K562 (cell line): ENCODE measurements around the gene TDRD12. TPM values are rescaled to one million over a fixed set of nuclear protein-coding genes. Genes with fewer than 3 reads are reported as not detected.

Experiments used
- BRF1 ChIP-seq: IDR thresholded peaks from 3 replicates; pipeline ENCODE4 v1.6.1; 2011; ENCODE audit warnings: borderline replicate concordance, mild to moderate bottlenecking; ENCODE audit not compliant: insufficient read length; ENCODE audit errors: extremely low read depth
- CUX1 ChIP-seq: fragments of 200-800 bp; sonication (Bioruptor generic); IDR thresholded peaks from 2 replicates; pipeline ENCODE4 v1.6.1; 2016; ENCODE audit warnings: missing genetic modification characterization, missing compliant biosample characterization
- FOXM1 ChIP-seq, 2 experiments: fragments of 450-650 bp in 1 of 2; sonication (generic) in 1 of 2; formaldehyde crosslinking in 1 of 2; IDR thresholded peaks; 2 replicates each; pipeline versions ENCODE4 v1.6.1 to v1.9.0; 2017 to 2022; ENCODE audit warnings: low read depth in 2 of 2, mild to moderate bottlenecking in 2 of 2, missing genetic modification reagents in 1 of 2, moderate library complexity in 1 of 2
- HMG20B ChIP-seq: fragments of 250-450 bp; sonication (Bioruptor Pico); IDR thresholded peaks from 2 replicates; pipeline ENCODE4 v1.5.0; 2021; ENCODE audit warnings: mild to moderate bottlenecking
- HNRNPLL ChIP-seq: fragments of 200-400 bp; formaldehyde crosslinking; IDR thresholded peaks from 2 replicates; pipeline ENCODE4 v1.6.1; 2017; ENCODE audit warnings: low read length, low read depth, mild to moderate bottlenecking; ENCODE audit not compliant: poor library complexity, severe bottlenecking
- JUND ChIP-seq, 2 experiments: IDR thresholded peaks; 2 replicates in 1 of 2; 3 replicates in 1 of 2; pipeline ENCODE4 v1.6.1; 2011; ENCODE audit warnings: borderline replicate concordance in 2 of 2, low read depth in 2 of 2, low read length in 2 of 2, improper control_type of control experiment in 1 of 2, missing biosample characterization in 1 of 2, missing genetic modification characterization in 1 of 2, missing genetic modification reagents in 1 of 2
- MAFF ChIP-seq: IDR thresholded peaks from 2 replicates; pipeline ENCODE4 v1.6.1; 2012; ENCODE audit warnings: low read length, improper control_type of control experiment
- POLR2G ChIP-seq: fragments of 200-400 bp; formaldehyde crosslinking; IDR thresholded peaks from 2 replicates; pipeline ENCODE4 v1.6.1; 2017; ENCODE audit warnings: low read depth, mild to moderate bottlenecking, antibody characterized with exemption, low read length, moderate library complexity
- RBM14 ChIP-seq: fragments of 200-400 bp; formaldehyde crosslinking; IDR thresholded peaks from 2 replicates; pipeline ENCODE4 v1.6.1; 2018; ENCODE audit warnings: low read depth, mild to moderate bottlenecking, low read length, moderate library complexity, borderline replicate concordance; ENCODE audit not compliant: insufficient read depth
- TEAD4 ChIP-seq, 2 experiments: sonication (generic) in 1 of 2; formaldehyde crosslinking in 1 of 2; IDR thresholded peaks; 2 replicates each; pipeline versions ENCODE4 v1.6.1 to v1.8.0; 2012 to 2022; ENCODE audit warnings: borderline replicate concordance in 1 of 2, inconsistent platforms in 1 of 2, low read length in 1 of 2, mild to moderate bottlenecking in 1 of 2, missing genetic modification reagents in 1 of 2
- ZNF212 ChIP-seq: fragments of 450-650 bp; formaldehyde crosslinking; IDR thresholded peaks from 2 replicates; pipeline ENCODE4 v1.4.0; 2020; ENCODE audit warnings: mild to moderate bottlenecking
- ZNF431 ChIP-seq: sonication (generic); formaldehyde crosslinking; IDR thresholded peaks from 2 replicates; pipeline ENCODE4 v1.8.0; 2022; ENCODE audit warnings: mild to moderate bottlenecking, missing genetic modification reagents
- ZNF695 ChIP-seq: fragments of 450-650 bp; formaldehyde crosslinking; IDR thresholded peaks from 2 replicates; pipeline ENCODE4 v1.4.0; 2020; ENCODE audit warnings: mild to moderate bottlenecking, moderate library complexity
- polyA plus RNA-seq, 8 experiments: library from polyadenylated mRNA; depleted of rRNA in 4 of 8; stranded (reverse) in 5 of 8; unstranded in 3 of 8; fragments of >200 nt; fragmentation: Nextera tagmentation in 2 of 8; fragmentation: Illumina TruSeq in 1 of 8; extraction: Ambion mirVana in 2 of 8; extraction: Trizol in 1 of 8; gene quantifications; 2 replicates each; pipeline versions ENCODE4 v1.2.1 to v1.2.3, GENCODE V29; 2011 to 2014; ENCODE audit warnings: inconsistent platforms in 1 of 8, missing spikeins in 1 of 8
- total RNA-seq, 7 experiments: library from RNA; depleted of rRNA in 6 of 7; stranded (reverse); fragments of >200 nt in 6 of 7; fragmentation: Illumina TruSeq in 2 of 7; extraction: Trizol in 2 of 7; gene quantifications; 2 replicates each; pipeline versions ENCODE4 v1.2.1 to v1.2.3, GENCODE V29; 2011 to 2021; ENCODE audit warnings: low replicate concordance in 1 of 7
- TF ChIP-seq, protein P1 (sequence below): sonication (generic); formaldehyde crosslinking; IDR thresholded peaks from 2 replicates; pipeline ENCODE4 v1.8.0; 2023; ENCODE audit warnings: missing genetic modification reagents, mild to moderate bottlenecking, borderline replicate concordance

The TDRD12 gene
- total and polyA plus RNA-seq, 9 of the 15 experiments (the other 6 are each of a cell fraction or from before 2014, with no cell fraction given), result 0.03 TPM; not detected in 8

GRCh38 chr19:32691952-32692726 lies 27.4 kb upstream of the TDRD12 start (continued):
- TF ChIP-seq TEAD4 (IDR thresholded peaks at IDR 0.05; ENCODE audit: low read length), result no peak
- TF ChIP-seq TEAD4 (CRISPR knock-in tag; IDR thresholded peaks at IDR 0.05; ENCODE audit: borderline replicate concordance), result peak; percentile 88; the same call in 1 of the 2 replicates
- no peak for TF ChIP-seq HMG20B (CRISPR knock-in tag)
- TF ChIP-seq, protein P1, sequence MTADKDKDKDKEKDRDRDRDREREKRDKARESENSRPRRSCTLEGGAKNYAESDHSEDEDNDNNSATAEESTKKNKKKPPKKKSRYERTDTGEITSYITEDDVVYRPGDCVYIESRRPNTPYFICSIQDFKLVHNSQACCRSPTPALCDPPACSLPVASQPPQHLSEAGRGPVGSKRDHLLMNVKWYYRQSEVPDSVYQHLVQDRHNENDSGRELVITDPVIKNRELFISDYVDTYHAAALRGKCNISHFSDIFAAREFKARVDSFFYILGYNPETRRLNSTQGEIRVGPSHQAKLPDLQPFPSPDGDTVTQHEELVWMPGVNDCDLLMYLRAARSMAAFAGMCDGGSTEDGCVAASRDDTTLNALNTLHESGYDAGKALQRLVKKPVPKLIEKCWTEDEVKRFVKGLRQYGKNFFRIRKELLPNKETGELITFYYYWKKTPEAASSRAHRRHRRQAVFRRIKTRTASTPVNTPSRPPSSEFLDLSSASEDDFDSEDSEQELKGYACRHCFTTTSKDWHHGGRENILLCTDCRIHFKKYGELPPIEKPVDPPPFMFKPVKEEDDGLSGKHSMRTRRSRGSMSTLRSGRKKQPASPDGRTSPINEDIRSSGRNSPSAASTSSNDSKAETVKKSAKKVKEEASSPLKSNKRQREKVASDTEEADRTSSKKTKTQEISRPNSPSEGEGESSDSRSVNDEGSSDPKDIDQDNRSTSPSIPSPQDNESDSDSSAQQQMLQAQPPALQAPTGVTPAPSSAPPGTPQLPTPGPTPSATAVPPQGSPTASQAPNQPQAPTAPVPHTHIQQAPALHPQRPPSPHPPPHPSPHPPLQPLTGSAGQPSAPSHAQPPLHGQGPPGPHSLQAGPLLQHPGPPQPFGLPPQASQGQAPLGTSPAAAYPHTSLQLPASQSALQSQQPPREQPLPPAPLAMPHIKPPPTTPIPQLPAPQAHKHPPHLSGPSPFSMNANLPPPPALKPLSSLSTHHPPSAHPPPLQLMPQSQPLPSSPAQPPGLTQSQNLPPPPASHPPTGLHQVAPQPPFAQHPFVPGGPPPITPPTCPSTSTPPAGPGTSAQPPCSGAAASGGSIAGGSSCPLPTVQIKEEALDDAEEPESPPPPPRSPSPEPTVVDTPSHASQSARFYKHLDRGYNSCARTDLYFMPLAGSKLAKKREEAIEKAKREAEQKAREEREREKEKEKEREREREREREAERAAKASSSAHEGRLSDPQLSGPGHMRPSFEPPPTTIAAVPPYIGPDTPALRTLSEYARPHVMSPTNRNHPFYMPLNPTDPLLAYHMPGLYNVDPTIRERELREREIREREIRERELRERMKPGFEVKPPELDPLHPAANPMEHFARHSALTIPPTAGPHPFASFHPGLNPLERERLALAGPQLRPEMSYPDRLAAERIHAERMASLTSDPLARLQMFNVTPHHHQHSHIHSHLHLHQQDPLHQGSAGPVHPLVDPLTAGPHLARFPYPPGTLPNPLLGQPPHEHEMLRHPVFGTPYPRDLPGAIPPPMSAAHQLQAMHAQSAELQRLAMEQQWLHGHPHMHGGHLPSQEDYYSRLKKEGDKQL, result no peak
- 0 out of 2 replicates have a peak, but pooled peaks have one; percentile 30 for TF ChIP-seq JUND (IDR thresholded peaks at IDR 0.05; ENCODE audit: borderline replicate concordance, low read depth, low read length)
- TF ChIP-seq JUND (tag; IDR thresholded peaks at IDR 0.05; ENCODE audit: borderline replicate concordance, low read depth, low read length), result no peak; the same call in 2 of the 3 replicates
- TF ChIP-seq RBM14, result 0 out of 2 replicates have a peak, but pooled peaks have one; percentile 66
- no peak for TF ChIP-seq CUX1 (CRISPR knock-in tag)
- no peak for TF ChIP-seq BRF1
- no peak for TF ChIP-seq ZNF212 (CRISPR knock-in tag)
- no peak for TF ChIP-seq ZNF695 (CRISPR knock-in tag)
- peak; percentile 92 for TF ChIP-seq POLR2G
- no peak for TF ChIP-seq MAFF
- 0 out of 2 replicates have a peak, but pooled peaks have one; percentile 49 for TF ChIP-seq ZNF431 (CRISPR knock-in tag)
- TF ChIP-seq FOXM1 (IDR thresholded peaks at IDR 0.05; ENCODE audit: low read depth), result no peak
- no peak for TF ChIP-seq FOXM1 (CRISPR knock-in tag; IDR thresholded peaks at IDR 0.05; ENCODE audit: low read depth)
- TF ChIP-seq HNRNPLL, result peak; percentile 3
